HepG2 (cell line): Measurements from ENCODE around the gene SLC6A8. TPM values are rescaled to one million over a fixed set of nuclear protein-coding genes. Genes with fewer than 3 reads are reported as not detected.

Source experiments
- ATAC-seq: fragments of 200-7000 bp; cut with Tn5 transposase; 3 replicates; pipeline ENCODE4 v1.9.1; 2020; ENCODE audit warnings: mild to moderate bottlenecking, moderate library complexity
- BruUV-seq: library from RNA; stranded (reverse); fragments of 400-500 nt; replicated peaks from 2 replicates; lab custom pipeline; 2021; lab: Mats Ljungman, UMichigan
- CTCF ChIA-PET: fragments of 300-600 bp; formaldehyde crosslinking; extraction: SDS; loops from one replicate; lab custom pipeline; 2021; ENCODE audit warnings: low total read pairs, inconsistent platforms, low intra/inter-chr PET ratio; lab: Yijun Ruan, JAX
- POLR2A ChIA-PET: fragments of 350-600 bp; sonication (Branson Sonifier 250); formaldehyde crosslinking; loops from one replicate; lab custom pipeline; 2020; ENCODE audit warnings: antibody characterized with exemption, inconsistent platforms; lab: Yijun Ruan, JAX
- DNase-seq: peaks from one replicate; pipeline ENCODE4 v3.0.0-alpha.2; 2015; ENCODE audit warnings: low spot score
- FAIRE-seq: peaks from 3 replicates; lab custom pipeline; 2011; peaks lifted over from hg19 to GRCh38; lab: Jason Lieb, UNC
- H2AFZ ChIP-seq: one replicate; pipeline ENCODE4 v1.6.1; 2011; ENCODE audit warnings: low read length, inconsistent platforms
- H3K27ac ChIP-seq: fragments of 300-600 bp; 3 replicates; pipeline ENCODE4 v1.8.0; 2011; ENCODE audit warnings: mixed run types, mild to moderate bottlenecking, mixed read lengths, low read length, inconsistent platforms; ENCODE audit not compliant: insufficient read depth; ENCODE audit errors: extremely low read length
- H3K27me3 ChIP-seq, 2 experiments: fragments of 200-600 bp in 1 of 2; 2 replicates in 1 of 2; 3 replicates in 1 of 2; pipeline versions ENCODE4 v1.6.0 to v1.8.0; 2011; ENCODE audit warnings: low read length in 2 of 2, mild to moderate bottlenecking in 2 of 2, moderate library complexity in 2 of 2, inconsistent platforms in 1 of 2; ENCODE audit not compliant: insufficient read depth in 2 of 2, control insufficient read depth in 1 of 2
- H3K36me3 ChIP-seq, 2 experiments: fragments of 200-600 bp in 1 of 2; replicated peaks in 1 of 2; 2 replicates in 1 of 2; 3 replicates in 1 of 2; pipeline versions ENCODE4 v1.5.1 to v1.8.0; 2011; ENCODE audit warnings: low read length in 2 of 2, inconsistent platforms in 1 of 2; ENCODE audit not compliant: insufficient read depth in 2 of 2, control insufficient read depth in 1 of 2
- H3K4me1 ChIP-seq: 2 replicates; pipeline ENCODE4 v1.5.1; 2012; ENCODE audit warnings: low read length, inconsistent platforms; ENCODE audit not compliant: insufficient read depth
- H3K4me2 ChIP-seq: 2 replicates; pipeline ENCODE4 v1.6.0; 2011; ENCODE audit warnings: low read depth, low read length, inconsistent platforms
- H3K4me3 ChIP-seq, 3 experiments: fragments of 200-600 bp in 1 of 3; sonication (generic), shearing (Covaris generic) in 1 of 3; replicated peaks in 1 of 3; 2 replicates each; pipeline ENCODE4 v1.5.1; 2011 to 2016; ENCODE audit warnings: low read length in 3 of 3, inconsistent platforms in 2 of 3, low read depth in 2 of 3, mild to moderate bottlenecking in 2 of 3, control low read depth in 1 of 3, mixed read lengths in 1 of 3; ENCODE audit not compliant: insufficient read depth in 1 of 3
- H3K79me2 ChIP-seq: one replicate; pipeline ENCODE4 v1.6.1; 2011; ENCODE audit warnings: low read length, inconsistent platforms; ENCODE audit not compliant: insufficient read depth
- H3K9ac ChIP-seq: 2 replicates; pipeline ENCODE4 v1.6.0; 2011; ENCODE audit warnings: mild to moderate bottlenecking, low read depth, low read length, inconsistent platforms; ENCODE audit not compliant: insufficient read depth
- H3K9me3 ChIP-seq: 2 replicates; pipeline ENCODE4 v1.5.1; 2012; ENCODE audit warnings: mild to moderate bottlenecking, low read length
- H4K20me1 ChIP-seq: 2 replicates; pipeline ENCODE4 v1.6.0; 2011; ENCODE audit warnings: inconsistent platforms, mild to moderate bottlenecking, low read length, moderate library complexity; ENCODE audit not compliant: insufficient read depth
- AKNA ChIP-seq: sonication (generic); formaldehyde crosslinking; IDR thresholded peaks from 2 replicates; pipeline ENCODE4 v1.4.0; 2020; ENCODE audit warnings: missing genetic modification reagents, borderline replicate concordance
- KDM3A ChIP-seq: IDR thresholded peaks from 2 replicates; pipeline ENCODE4 v1.6.1; 2018; ENCODE audit warnings: low read depth, missing compliant biosample characterization
- LRRFIP1 ChIP-seq: sonication (generic); formaldehyde crosslinking; conservative IDR thresholded peaks from 2 replicates; pipeline ENCODE4 v1.4.0; 2020; ENCODE audit warnings: missing genetic modification reagents
- MED1 ChIP-seq: sonication (generic); formaldehyde crosslinking; IDR thresholded peaks from 2 replicates; pipeline ENCODE4 v1.4.0; 2020; ENCODE audit warnings: missing genetic modification reagents
- TBL1XR1 ChIP-seq: fragments of 150-350 bp; IDR thresholded peaks from 2 replicates; pipeline ENCODE4 v1.6.1; 2014; ENCODE audit warnings: borderline replicate concordance, low read length; ENCODE audit not compliant: partially characterized antibody
- ZBED4 ChIP-seq: sonication (generic); formaldehyde crosslinking; IDR thresholded peaks from 2 replicates; pipeline ENCODE4 v1.4.0; 2020; ENCODE audit warnings: missing genetic modification reagents, borderline replicate concordance
- ZFAT ChIP-seq: sonication (generic); formaldehyde crosslinking; conservative IDR thresholded peaks from 2 replicates; pipeline ENCODE4 v1.8.1; 2023; ENCODE audit warnings: missing genetic modification reagents, inconsistent platforms
- ZNF558 ChIP-seq: sonication (generic); formaldehyde crosslinking; IDR thresholded peaks from 2 replicates; pipeline ENCODE4 v1.9.0; 2022; ENCODE audit warnings: mild to moderate bottlenecking, missing genetic modification reagents, borderline replicate concordance
- ZSCAN20 ChIP-seq: sonication (generic); formaldehyde crosslinking; IDR thresholded peaks from 2 replicates; pipeline ENCODE4 v1.4.0; 2020; ENCODE audit warnings: missing genetic modification reagents, mild to moderate bottlenecking, borderline replicate concordance
- WGBS: methylation state at CpG from one replicate; pipeline ENCODE4 v1.1.6; 2017; ENCODE audit warnings: low lambda C conversion rate; 5-methylcytosine and 5-hydroxymethylcytosine counted together
- in situ Hi-C: cut with HindIII; loops from 2 replicates; pipeline ENCODE4 v1.10.0; 2017; ENCODE audit warnings: low pct_unique_long_range_greater_than_20kb; ENCODE audit not compliant: extremely low pct_ligation_motif_present
- intact Hi-C: fragments of 100-400 bp; cut with micrococcal nuclease; formaldehyde crosslinking; loops from one replicate; pipeline ENCODE4 v1.10.0; 2022; ENCODE audit not compliant: unreplicated experiment
- polyA plus RNA-seq, 8 experiments: library from polyadenylated mRNA; depleted of rRNA in 3 of 8; stranded (reverse) in 7 of 8; unstranded in 1 of 8; fragments of >200 nt; fragmentation: Illumina TruSeq in 4 of 8; extraction: Trizol in 4 of 8; gene quantifications; 2 replicates each; pipeline versions ENCODE4 v1.2.1 to v1.2.3, GENCODE V29; 2011 to 2016; ENCODE audit warnings: low read depth in 4 of 8, missing spikeins in 1 of 8, mixed read lengths in 1 of 8; ENCODE audit not compliant: insufficient read depth in 1 of 8
- total RNA-seq, 5 experiments: library from RNA; depleted of rRNA; stranded (reverse); fragments of >200 nt; fragmentation: Illumina TruSeq; extraction: Trizol; gene quantifications; 2 replicates each; pipeline ENCODE4 v1.2.3, GENCODE V29; 2016; ENCODE audit warnings: low read depth in 1 of 5

Gene SLC6A8
- total and polyA plus RNA-seq, 2 of the 13 experiments (the other 11 are each of a cell fraction or from before 2014, with no cell fraction given), result 13.9 to 176 TPM

GRCh38 chrX:153736071-153736820 lies 48.5 kb downstream of the SLC6A8 start:
- H3K4me1 ChIP-seq, result peaks cover 16% of the 10 kb centered on the region
- WGBS, result 98% methylated on average over 10 of the region's 30 CpGs
- ChIA-PET POLR2A (no interaction called here), CTCF (no interaction called here)
- DNase-seq (no peak), FAIRE-seq (no peak), ATAC-seq (no peak)
- H3K79me2 ChIP-seq, result no peaks in the 10 kb centered on the region
- H3K9ac ChIP-seq, result no peak overlapping the region
- no peaks in the 10 kb centered on the region for H4K20me1 ChIP-seq
- TF ChIP-seq ZNF558 (CRISPR knock-in tag) (no peak), AKNA (CRISPR knock-in tag) (no peak), LRRFIP1 (no peak), ZBED4 (no peak), ZSCAN20 (no peak), KDM3A (CRISPR knock-in tag) (no peak), TBL1XR1 (no peak), MED1 (no peak), ZFAT (CRISPR knock-in tag) (no peak)
- H3K9me3 ChIP-seq, result no peaks in the 10 kb centered on the region
- H3K27ac ChIP-seq, result no peak overlapping the region
- in situ Hi-C loops, result no loop called here
- no peak overlapping the region for H2AFZ ChIP-seq
- no peak overlapping the region for H3K4me2 ChIP-seq
- H3K36me3 ChIP-seq, result 0 out of 5 replicates have a peak, but pooled peaks cover 0 to 3% of the 10 kb centered on the region in 2 experiments
- BruUV-seq, result no TSS peak
- H3K27me3 ChIP-seq, result no peaks in the 10 kb centered on the region
- intact Hi-C loops, result no loop called here
- no peak overlapping the region for H3K4me3 ChIP-seq
